NOMO-1 treated with DMSO at 0.1 percent for 48 hours (cell line): Measurements from ENCODE around the gene CEP170.

Experiments
- DNase-seq: peaks from one replicate; lab custom pipeline; 2025; ENCODE audit not compliant: unreplicated experiment; lab: John Stamatoyannopoulos, UW

Gene CEP170

GRCh38 chr1:243254927-243255790, at the start of gene CEP170:
CEP170 (minus strand) TSS chr1:243255281; CDS start chr1:243225280, 30,001 bp downstream.
- DNase-seq, result peak; percentile 90

DNA sequence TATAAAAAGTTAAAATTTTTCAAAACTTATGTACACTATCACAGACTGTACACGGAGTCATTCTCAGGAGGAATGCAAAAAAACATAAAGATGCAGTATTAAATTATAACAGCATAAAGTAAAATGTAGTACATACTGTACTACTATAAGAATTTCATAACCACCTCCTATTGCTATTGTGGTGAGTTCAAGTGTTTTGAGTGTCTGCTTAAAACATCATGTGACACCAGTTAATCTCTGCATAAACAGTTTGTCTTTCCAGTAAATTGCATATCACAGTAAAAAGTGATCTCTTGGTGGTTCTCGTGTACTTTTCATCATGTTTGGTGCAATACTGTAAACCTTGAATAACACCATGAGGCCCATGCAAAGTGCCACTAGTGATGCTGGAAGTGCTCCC, 46.0 kb upstream of the CEP170 start:
- no peak for DNase-seq

DNA sequence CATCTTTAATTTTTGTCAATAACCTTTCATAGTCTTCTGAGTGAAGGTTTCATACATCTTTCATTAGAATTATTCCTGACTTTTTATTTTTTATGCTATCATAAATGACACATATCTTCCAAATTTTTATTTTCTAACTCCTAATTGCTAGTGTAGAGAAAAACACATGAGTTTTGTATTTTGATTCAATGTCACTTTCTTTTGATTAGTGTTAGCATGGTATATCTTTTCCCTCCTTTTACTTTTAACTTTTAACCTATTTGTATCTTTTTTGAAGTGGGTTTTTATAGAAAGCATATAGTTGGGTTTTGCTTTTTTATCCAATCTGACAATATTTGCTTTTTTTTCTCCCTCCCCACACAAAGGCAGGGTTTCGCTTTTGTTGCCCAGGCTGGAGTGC, 44.0 kb upstream of the CEP170 start:
- no peak for DNase-seq

- DNase-seq, result no peak
Observed at GRCh38 chr1:243294723-243295121, 39.6 kb upstream of the CEP170 start.

DNA sequence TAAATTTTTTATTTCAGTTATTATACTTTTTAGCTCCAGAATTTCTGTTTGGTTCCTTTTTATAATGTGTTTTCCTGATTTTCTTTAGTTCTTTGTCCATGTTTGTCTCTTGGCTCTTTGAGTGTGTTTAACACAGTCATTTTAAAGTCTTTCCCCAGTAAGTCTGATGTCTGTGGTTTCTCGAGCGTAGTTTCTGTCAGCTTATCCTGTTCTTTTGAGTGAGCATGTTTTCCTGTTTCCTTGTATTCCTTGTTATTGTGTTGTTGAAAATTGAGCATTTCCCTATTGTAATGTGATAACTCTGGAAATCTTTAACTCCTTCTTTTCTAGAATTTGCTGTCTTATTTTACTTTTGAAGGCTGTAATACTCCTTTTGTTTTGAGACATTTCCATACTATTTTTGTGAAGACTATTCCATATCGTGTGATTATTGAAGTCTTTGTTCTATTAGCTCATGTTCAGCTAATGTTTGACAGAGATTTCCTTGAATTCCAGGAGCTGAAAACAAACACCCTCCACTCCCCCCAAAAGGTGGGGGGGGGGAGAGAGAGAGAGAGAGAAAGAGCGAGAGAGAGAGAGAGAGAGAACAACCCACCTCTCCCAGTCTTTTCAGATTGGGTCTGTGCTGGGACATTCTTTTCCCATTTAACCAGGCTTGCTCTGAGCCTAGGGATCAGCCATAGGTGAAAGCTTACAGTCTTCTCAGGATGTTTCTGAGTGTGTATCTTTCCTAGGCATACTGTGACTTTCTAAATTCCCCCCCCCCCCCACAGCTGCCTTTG, 39.1 kb upstream of the CEP170 start:
- DNase-seq, result no peak

DNA sequence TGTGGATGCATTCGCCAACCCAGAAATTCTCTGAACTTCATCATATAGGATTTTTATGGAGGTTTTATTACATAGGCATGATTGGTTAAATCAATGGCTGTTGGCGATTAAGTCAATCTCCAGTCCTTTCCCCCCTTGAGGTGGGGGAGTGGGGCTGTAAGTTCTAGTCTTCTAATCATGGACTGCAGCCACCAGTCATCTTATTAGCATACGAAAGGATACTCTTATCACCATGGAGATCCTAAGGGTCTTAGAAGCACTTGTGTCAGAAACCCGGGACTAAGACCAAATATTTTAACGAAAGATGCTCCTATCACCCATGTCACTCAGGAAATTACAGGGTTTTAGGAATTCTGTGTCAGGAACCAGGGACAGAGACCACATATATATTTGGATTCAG, 37.0 kb upstream of the CEP170 start:
- no peak for DNase-seq

DNA sequence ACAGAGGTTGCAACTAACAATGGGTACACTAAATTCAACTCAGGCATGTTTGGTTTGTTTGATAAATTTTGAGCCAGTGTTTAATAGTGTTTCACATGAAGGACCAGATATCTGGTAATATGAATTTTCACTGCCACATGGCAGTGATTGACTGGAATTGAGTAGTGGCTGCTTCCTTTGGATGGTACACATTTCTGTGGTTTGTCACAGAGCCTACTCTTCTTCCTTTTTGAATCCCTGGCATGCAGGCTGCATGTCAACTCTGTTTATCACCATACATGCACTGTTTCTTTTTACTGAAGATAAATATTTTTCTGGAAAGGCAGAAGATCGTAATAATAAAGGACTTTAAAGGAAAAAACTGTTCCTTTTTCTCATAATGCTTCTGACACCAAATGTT, 36.2 kb upstream of the CEP170 start:
- DNase-seq, result no peak

- no peak for DNase-seq
Observed at GRCh38 chr1:243288062-243288461, 33.0 kb upstream of the CEP170 start.

DNA sequence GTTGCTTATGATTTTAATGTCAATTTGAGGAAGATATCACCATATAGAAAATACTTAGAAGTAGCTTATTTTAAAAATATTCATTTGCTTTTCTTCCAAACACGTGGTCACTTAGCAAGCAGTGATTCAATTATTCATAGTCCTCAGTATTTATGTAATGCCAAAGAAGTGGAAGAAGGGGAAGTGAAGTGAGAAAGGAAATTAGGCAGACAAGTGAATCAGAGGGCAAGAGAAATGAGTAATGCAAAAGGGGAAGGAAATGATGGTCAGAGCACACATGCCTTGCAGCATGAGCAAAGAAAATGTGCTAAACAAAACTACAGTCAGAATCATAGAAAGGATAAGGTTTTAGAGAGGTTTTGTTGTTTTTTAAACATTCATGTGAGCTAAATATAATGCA, 32.6 kb upstream of the CEP170 start:
- DNase-seq, result peak; percentile 97

GRCh38 chr1:243287123-243287460, 32.0 kb upstream of the CEP170 start:
- no peak for DNase-seq

- DNase-seq, result peak; percentile 69
Observed at GRCh38 chr1:243286409-243287122, 31.5 kb upstream of the CEP170 start.

- no peak for DNase-seq
Observed at GRCh38 chr1:243281672-243282071, 26.6 kb upstream of the CEP170 start.

- DNase-seq, result no peak
Observed at GRCh38 chr1:243280571-243281129, 25.6 kb upstream of the CEP170 start.

- no peak for DNase-seq
Observed at GRCh38 chr1:243275316-243275715, 20.2 kb upstream of the CEP170 start.

GRCh38 chr1:243273945-243274344, 18.9 kb upstream of the CEP170 start:
- no peak for DNase-seq

GRCh38 chr1:243273506-243273905, 18.4 kb upstream of the CEP170 start:
- DNase-seq, result no peak

DNA sequence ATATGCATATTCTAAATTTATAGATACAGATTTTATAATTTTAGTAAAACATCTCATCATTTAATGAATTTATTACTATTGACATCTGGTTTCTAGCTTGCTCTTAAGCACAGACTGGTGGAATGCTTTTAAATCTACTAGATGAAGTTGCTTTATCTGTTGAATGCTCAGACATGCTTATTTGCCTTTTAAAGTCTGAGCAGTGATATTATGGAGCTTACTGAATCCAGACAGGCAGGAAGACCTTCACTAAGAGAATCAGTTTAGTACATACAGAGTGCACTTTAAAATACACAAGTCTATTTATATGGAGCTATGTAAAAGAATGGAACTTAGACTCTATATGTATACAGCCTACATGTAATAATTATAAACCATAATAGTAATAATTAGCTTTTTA, 17.3 kb upstream of the CEP170 start:
- no peak for DNase-seq

- no peak for DNase-seq
Observed at GRCh38 chr1:243271996-243272395, 16.9 kb upstream of the CEP170 start.

DNA sequence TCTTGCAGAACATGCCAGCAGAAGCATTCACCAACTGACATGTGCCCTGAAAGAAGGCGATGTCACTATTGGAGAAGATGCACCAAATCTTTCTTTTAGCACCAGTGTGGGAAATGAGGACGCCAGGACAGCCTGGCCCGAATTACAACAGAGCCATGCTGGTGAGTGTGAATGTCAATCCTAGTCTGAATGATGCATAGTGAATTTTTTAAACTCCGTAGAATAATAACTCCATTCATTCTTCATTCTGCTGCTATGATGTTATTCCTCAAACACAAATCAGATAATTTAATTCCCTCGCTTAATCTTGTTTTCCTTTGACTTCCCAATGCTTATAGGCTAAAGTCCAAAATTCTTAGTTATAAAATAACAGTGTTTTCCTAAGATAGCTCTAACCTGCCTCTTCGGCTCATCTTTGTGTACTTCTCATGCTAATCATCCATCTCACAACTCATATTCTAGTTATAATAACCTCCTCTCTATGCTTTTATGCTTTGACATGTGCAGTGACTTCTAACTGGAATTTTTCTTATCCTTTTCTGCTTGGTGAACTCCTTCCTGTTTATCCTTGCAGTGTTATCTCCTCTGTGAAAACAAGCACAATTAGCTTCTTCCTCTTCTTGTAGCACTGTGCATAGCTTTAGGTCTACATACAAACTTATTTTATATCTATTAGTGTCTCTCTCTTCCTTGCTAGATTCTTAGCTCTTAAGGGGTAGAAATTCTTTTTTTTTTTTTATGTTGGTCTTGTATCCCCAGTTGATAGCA, 15.2 kb upstream of the CEP170 start:
- no peak for DNase-seq

- no peak for DNase-seq
Observed at GRCh38 chr1:243269461-243269801, 14.3 kb upstream of the CEP170 start.
